Left ventricle myocardium inferior (tissue), 1 donor: ENCODE data around the gene ZNHIT1. TPM values are rescaled to one million over a fixed set of nuclear protein-coding genes. Genes with fewer than 3 reads are reported as not detected.

ENCODE experiments used
- DNase-seq: peaks from one replicate; pipeline ENCODE4 v3.0.0-alpha.2; 2020
- H3K27ac ChIP-seq: fragments of 200-600 bp; replicated peaks from 2 replicates; pipeline ENCODE4 v1.8.0; 2021
- H3K27me3 ChIP-seq: fragments of 200-600 bp; 2 replicates; pipeline ENCODE4 v1.8.0; 2021; ENCODE audit warnings: low read depth
- H3K36me3 ChIP-seq: fragments of 200-600 bp; 2 replicates; pipeline ENCODE4 v1.8.0; 2021
- H3K4me1 ChIP-seq: fragments of 200-600 bp; 2 replicates; pipeline ENCODE4 v1.8.0; 2021
- H3K4me3 ChIP-seq: fragments of 200-600 bp; 2 replicates; pipeline ENCODE4 v1.8.0; 2021; ENCODE audit warnings: mild to moderate bottlenecking, moderate library complexity
- H3K9me3 ChIP-seq: fragments of 200-600 bp; replicated peaks from 2 replicates; pipeline ENCODE4 v1.8.0; 2021
- intact Hi-C: fragments of 100-400 bp; cut with micrococcal nuclease; formaldehyde crosslinking; loops from one replicate; pipeline ENCODE4 v1.11.0; 2022
- total RNA-seq: library from RNA; stranded (reverse); fragmentation: NEBNext Ultra II Directional; extraction: Animal tissue kit (Norgen Biotek cat#: 25700); gene quantifications from one replicate; pipeline ENCODE4 v1.2.1, GENCODE V29; 2021
- TF ChIP-seq, protein P1 (sequence below): fragments of 200-600 bp; IDR thresholded peaks from 2 replicates; pipeline ENCODE4 v1.8.0; 2021; ENCODE audit warnings: antibody characterized with exemption, mild to moderate bottlenecking, borderline replicate concordance
- donor health status: DM: no; HTN: yes; CAD: no; lungs with severe emphysema.

ZNHIT1 gene
- total RNA-seq, 1 donor from 2014 or later = 56.9 TPM

DNA sequence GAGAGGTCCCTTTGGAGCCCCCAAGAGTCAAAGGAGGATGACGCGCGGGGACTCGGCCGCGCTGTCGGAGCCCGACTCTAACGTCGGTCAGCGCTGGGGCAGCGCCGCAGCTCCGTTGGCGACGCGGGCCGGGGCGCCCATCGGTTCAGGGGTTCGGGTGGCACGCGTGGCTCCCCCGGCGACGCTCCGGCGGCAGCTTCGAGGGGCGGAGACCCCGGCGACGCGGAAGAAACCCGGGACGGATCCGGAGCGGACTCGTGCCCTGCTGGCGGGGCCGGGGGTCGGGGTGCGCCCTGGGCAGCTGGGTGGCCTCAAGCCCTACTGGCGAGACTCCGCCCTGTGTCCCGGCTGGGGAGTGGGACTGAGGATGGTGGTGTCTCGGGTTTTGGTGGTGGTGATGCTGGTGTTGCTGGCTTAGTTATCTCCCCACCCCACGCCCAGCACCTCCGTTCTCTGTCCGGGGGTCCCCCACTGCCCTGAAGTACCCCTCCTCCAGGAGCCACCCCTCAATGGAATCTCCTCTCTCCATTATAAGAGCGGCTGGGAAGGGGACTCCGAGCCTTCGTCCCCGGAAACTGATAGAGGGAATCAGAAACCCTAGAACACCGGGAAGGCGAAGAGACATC, 37.7 kb upstream of the ZNHIT1 start, which contains the start of gene NAT16:
NAT16 (minus strand) TSS at position 164 of the 626 bp plus-strand sequence. CDS start 5,486 bp downstream, outside the sequence.
- H3K36me3 ChIP-seq = no peaks in the 10 kb centered on the region
- TF ChIP-seq, protein P1, sequence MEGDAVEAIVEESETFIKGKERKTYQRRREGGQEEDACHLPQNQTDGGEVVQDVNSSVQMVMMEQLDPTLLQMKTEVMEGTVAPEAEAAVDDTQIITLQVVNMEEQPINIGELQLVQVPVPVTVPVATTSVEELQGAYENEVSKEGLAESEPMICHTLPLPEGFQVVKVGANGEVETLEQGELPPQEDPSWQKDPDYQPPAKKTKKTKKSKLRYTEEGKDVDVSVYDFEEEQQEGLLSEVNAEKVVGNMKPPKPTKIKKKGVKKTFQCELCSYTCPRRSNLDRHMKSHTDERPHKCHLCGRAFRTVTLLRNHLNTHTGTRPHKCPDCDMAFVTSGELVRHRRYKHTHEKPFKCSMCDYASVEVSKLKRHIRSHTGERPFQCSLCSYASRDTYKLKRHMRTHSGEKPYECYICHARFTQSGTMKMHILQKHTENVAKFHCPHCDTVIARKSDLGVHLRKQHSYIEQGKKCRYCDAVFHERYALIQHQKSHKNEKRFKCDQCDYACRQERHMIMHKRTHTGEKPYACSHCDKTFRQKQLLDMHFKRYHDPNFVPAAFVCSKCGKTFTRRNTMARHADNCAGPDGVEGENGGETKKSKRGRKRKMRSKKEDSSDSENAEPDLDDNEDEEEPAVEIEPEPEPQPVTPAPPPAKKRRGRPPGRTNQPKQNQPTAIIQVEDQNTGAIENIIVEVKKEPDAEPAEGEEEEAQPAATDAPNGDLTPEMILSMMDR = no peak
- no peak within 1 kb of the TSS for H3K27ac ChIP-seq
- DNase-seq = no peak
- intact Hi-C loops = no loop called here
- H3K4me3 ChIP-seq = peak within 1 kb of the TSS; percentile 14
- H3K4me1 ChIP-seq = peaks cover 16% of the 10 kb centered on the region
- H3K27me3 ChIP-seq = peaks cover 100% of the 10 kb centered on the region
- H3K9me3 ChIP-seq = no peaks in the 10 kb centered on the region

DNA sequence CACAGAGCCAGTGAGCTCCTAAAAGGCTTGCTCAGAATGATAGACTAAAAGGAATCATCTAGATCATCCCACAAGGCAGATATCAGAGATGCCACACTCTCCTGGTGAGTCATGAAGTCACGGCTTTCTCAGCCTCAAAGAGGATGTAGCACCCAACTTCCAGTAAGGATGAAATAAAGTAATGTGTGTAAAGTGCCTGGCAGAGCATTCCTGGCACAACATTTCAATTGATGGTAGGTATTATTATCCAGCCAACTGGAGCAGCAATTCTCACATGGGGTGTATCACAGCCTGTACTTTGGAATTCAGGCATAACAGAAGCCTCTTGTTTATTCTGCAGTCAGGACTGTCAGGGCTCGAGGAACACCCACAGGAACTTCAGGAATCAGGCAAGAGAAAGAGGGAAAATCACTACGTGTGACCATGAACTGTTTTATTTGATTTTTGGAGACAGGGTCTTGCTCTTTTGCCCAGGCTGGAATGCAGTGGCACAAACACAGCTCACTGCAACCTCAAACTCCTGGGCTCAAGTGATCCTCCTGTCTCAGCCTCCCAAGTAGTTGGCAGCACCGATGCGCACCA, 32.6 kb upstream of the ZNHIT1 start:
- Histone ChIP-seq H3K27ac (no peak overlapping the region), H3K4me3 (no peak overlapping the region), H3K27me3 (peaks cover 84% of the 10 kb centered on the region), H3K36me3 (no peaks in the 10 kb centered on the region), H3K9me3 (no peaks in the 10 kb centered on the region), H3K4me1 (peaks cover under 1% of the 10 kb centered on the region)
- DNase-seq = no peak
- TF ChIP-seq, protein P1 = no peak
- intact Hi-C loops = no loop called here

DNA sequence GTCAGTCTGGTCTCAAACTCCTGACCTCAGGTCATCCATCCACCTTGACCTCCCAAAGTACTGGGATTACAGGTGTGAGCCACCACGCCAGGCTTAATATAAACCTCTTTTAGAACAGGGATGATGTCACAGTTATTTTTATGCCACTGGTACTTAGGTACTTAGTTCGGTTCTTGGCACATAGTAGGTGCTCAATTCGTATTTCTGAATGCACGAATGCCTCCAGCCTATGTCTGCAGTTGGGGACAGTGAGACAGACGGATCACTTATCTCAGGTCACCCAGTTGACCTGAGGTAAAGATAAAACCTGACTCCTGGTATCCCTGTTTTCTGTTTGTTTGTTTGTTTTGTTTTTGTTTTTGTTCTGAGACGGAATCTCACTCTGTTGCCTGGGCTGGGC, 31.8 kb upstream of the ZNHIT1 start:
- Histone ChIP-seq H3K27me3 (peaks cover 76% of the 10 kb centered on the region), H3K36me3 (no peaks in the 10 kb centered on the region), H3K9me3 (no peaks in the 10 kb centered on the region), H3K27ac (no peak overlapping the region), H3K4me1 (no peaks in the 10 kb centered on the region), H3K4me3 (no peak overlapping the region)
- TF ChIP-seq, protein P1 = no peak
- no peak for DNase-seq
- intact Hi-C loops = no loop called here

DNA sequence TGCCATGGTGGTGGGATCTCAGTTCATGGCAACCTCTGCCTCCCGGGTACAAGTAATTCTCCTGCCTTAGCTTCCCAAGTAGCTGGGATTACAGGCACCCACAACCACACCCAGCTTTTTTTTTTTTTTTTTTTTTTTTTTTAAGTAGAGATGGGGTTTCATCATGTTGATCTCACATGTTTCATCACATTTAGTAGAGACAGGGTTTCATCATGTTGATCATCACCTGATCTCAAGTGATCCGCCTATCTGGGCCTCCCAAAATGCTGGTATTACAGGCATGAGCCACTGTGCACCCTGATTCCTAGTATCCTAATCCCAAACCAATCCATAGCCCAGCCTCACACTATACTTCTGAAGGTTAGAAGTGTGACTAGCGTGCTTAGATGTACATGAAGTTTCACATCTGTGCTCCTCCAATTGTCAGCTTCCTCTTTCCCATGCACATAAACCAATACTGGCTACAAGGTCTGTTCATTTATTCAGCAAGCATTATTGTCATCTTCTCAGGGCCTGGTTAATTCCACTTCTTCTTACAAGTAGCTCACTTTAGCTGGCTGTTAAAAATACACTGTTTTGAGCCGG, 31.0 kb upstream of the ZNHIT1 start:
- Histone ChIP-seq H3K4me3 (no peak overlapping the region), H3K36me3 (no peaks in the 10 kb centered on the region), H3K27ac (no peak overlapping the region), H3K27me3 (peaks cover 69% of the 10 kb centered on the region), H3K4me1 (no peaks in the 10 kb centered on the region), H3K9me3 (no peaks in the 10 kb centered on the region)
- no peak for DNase-seq
- TF ChIP-seq, protein P1 = no peak
- intact Hi-C loops = no loop called here

DNA sequence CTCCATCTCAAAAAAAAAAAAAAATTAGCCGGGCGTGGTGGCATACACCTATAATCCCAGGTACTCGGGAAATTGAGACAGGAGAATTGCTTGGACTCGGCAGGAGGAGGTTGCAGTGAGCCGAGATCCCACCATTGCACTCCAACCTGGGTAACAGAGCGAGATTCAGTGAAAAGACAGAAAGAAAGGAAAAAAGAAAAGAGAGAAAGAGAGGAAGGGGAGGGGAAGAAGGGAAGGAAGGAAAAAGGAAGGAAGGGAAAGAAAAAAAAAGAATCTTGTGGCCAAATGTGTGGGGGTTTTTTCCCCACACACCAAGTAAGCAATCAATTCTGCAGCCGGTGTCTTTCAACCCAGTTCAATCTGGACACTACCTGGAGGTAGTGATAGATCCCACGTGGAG, 28.9 kb upstream of the ZNHIT1 start:
- no peak for DNase-seq
- H3K27me3 ChIP-seq = peaks cover 58% of the 10 kb centered on the region
- no peaks in the 10 kb centered on the region for H3K4me1 ChIP-seq
- no peak overlapping the region for H3K27ac ChIP-seq
- H3K36me3 ChIP-seq = no peaks in the 10 kb centered on the region
- TF ChIP-seq, protein P1 = no peak
- H3K9me3 ChIP-seq = no peaks in the 10 kb centered on the region
- H3K4me3 ChIP-seq = no peak overlapping the region
- intact Hi-C loops = no loop called here
